ENCODE data around the gene ADAMTS20.
"Not testable (repeated sequence)": the region's sequence is repeated elsewhere in the genome, so short reads cannot be mapped to it uniquely, and the experiment has no call there.

Gene ADAMTS20

GRCh38 chr12:43361031-43361710 is 190.8 kb downstream of the ADAMTS20 start:
- DNase-seq, result no peak

DNA sequence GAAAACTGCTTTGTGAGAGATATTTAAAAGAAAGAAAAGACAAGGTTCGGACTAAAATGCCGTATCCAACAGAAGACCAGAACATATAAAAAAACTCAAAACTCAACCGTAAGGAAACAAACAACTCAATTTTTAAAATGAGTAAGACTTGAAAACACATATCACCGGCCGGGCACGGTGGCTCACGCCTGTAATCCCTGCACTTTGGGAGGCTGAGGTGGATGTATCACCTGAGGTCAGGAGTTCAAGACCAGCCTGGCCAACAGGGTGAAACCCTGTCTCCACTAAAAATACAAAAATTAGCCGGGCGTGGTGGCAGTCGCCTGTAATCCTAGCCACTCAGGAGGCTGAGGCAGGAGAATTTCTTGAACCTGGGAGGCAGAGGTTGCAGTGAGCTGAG is 192.0 kb downstream of the ADAMTS20 start:
- not testable (repeated sequence) for DNase-seq

DNA sequence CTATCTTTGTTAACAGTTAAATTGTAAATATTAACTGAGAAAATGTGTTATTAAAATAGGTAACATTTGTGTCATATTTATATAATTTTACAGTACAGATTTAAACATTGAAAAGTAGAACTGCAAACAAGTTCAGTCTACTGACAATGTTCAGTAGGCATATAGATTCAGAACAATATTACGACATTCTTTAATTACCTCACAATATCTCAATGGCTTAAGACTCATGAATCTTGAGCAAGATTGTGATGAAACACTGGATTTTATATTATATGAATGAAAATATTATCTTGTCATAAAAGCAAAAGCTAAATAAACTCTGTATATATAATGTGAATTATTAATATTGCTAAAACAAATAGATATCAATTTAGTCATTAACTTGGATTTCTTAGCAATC is 194.9 kb downstream of the ADAMTS20 start:
- DNase-seq, result no peak

DNA sequence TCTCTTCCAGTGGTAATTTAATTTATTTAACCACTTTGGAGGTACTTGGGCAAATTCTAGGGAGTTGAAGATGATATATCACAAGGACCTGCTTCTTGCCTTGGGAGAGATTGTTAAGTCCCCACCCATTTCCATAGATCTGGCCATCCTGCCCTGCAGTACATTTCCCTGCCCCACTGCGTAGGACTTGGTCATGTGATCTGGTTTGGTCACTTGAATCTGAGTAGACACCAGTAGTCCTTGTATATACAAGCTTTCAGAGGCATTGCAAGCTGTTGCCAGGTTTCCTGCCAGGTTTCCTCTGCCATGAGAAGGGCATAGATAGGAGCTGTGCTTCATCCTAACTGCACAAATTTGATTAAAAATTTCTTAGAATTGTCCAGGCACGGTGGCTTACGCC is 200.0 kb downstream of the ADAMTS20 start:
- no peak for DNase-seq

DNA sequence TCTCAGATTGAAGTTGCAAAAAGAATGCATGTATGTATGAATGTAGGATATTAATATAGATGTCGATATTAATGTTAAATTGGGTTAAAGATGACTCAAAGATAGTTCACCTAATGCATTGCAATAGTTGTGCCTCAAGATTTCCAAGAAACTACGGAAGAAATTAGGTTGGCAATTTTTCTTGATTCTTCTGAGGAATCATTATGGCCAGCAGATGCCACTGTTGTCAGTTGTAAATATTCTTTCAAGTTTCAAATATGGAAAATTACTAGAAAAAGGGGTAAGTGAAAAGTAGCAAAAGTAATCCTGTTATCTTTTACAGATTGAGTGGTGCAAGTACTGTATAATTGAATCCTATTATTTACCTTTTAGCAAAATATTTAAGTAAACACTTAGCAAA is 202.1 kb downstream of the ADAMTS20 start:
- DNase-seq, result no peak

- no peak for DNase-seq
These were observed 203.8 kb downstream of the ADAMTS20 start for GRCh38 chr12:43348221-43348620.

DNA sequence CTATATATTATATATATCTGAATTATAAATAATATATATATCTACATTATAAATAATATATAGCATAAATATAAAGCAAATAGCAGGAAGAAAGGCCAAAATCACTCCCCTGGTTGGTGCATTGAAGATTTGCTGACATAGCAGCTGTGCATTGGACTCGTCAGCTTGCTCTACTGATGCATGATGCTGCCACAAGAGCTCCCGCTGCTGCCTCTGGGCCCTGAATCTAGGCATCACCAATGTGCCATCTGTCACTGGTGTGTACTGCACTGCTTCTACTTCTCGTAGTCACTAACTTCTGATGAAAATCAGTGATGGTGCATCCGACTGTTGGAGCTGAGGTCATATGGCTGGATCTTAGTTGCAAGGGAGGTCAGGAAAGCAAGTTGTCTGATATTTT is 205.0 kb downstream of the ADAMTS20 start:
- no peak for DNase-seq

DNA sequence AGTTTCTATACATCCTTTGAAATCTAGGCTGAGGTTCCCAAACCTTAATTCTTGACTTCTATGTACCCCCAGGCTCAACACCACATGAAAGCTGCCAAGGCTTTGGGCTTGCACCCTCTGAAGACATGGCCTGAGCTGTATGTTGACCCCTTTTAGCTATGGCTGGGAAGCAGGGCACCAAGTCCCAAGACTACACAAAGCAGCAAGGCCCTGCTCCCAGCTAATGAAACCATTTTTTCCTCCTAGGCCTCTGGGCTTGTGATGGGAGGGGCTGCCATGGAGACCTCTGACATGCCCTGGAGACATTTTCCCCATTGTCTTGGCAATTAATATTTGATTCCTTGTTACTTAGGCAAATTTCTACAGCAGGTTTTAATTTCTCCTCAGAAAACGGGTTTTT is 207.0 kb downstream of the ADAMTS20 start:
- no peak for DNase-seq

- DNase-seq, result not testable (repeated sequence)
These were observed 210.2 kb downstream of the ADAMTS20 start for GRCh38 chr12:43341785-43342313.

DNA sequence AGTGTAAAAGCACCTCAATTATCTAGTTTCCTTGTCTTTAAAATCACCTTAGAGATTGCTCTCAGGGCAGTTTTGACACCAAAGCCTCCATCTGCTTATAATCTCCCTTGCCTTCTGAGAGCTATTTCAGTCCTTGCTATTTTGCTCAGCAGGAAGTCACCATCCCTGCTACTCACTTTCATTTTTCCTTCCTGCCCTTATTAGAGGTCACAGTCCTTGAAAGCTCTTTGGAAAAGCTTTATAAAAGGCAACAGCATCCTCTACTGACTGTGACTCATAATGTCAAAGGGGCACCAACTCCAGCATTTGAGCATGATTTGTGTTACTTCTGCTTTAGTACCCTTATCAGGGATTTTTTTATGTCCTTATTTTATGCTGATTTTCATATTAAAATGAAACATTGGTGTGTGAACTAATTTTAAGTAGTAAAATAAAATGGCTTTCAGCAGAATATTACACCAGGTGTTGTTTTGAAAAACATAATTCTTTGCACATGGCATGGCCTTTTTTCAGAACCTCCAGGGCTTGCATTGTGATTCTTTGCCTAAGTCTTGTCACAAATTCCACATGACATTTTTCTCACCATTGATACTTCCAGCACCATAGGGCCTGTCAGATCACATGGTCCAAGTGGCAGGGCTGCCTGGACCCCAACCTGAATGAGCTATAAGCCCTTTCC is 213.0 kb downstream of the ADAMTS20 start:
- no peak for DNase-seq

GRCh38 chr12:43337571-43338444 is 214.2 kb downstream of the ADAMTS20 start:
- no peak for DNase-seq

DNA sequence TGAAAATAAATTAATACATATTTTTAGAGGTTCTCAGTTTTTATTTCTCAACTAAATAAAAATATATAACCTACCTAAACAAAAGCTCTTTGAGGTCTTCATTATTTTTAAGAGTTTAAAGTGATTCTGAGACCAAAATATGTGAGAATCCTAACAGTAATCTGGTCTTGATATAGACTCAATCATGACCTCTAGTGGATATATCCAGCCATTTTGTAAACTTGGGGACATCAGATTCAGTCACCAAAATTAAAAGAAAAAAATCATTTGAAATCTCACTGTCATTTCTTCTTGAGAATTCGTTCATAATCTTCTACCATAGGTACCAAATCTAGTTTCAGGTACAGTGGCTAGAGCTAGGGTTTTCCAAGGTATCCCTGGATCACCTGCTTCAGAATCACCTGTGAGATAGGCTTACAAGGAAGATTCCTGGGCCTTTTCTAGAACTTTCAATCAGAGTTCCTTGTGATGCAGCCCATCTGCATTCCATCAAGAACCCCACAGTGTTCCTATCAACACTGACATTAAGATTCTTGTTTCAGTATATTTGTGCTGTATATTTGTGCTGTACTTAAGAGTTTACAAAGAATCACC is 214.9 kb downstream of the ADAMTS20 start:
- DNase-seq, result no peak

GRCh38 chr12:43333644-43334043 is 218.4 kb downstream of the ADAMTS20 start:
- no peak for DNase-seq

DNA sequence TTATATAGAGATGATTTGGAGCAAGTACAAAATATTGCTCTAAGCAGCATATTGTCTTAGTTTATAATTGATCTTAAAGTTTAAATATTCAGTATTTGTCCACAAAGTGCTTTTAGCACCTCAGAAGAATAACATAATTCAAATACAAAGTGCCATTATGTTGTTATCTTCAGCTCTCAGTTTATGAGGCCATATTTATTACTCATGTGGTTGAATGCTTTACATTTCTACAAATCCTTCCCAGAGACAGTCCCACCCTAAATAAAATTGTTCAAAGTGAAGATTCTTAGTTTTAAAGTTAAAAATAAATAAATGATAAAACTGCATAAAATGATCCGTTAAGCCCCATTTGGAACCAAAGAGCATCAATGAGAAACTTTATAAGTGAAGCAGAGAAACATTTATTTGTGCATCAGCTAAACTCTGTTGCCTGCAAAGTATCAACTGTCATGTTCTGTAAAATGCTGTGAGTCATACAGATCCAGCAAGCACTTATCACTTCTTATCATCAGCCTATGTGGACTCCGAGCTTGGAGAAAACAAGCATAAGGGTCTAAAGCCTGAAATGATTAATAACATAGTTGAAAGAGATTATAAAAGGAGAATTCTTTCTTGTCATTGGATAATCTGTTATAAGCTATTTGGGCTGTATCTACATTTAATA is 218.9 kb downstream of the ADAMTS20 start:
- no peak for DNase-seq

GRCh38 chr12:43331935-43332334 is 220.1 kb downstream of the ADAMTS20 start:
- DNase-seq, result no peak

- no peak for DNase-seq
These were observed 222.6 kb downstream of the ADAMTS20 start for GRCh38 chr12:43329375-43329774.

GRCh38 chr12:43325786-43326185 is 226.2 kb downstream of the ADAMTS20 start:
- DNase-seq, result no peak

DNA sequence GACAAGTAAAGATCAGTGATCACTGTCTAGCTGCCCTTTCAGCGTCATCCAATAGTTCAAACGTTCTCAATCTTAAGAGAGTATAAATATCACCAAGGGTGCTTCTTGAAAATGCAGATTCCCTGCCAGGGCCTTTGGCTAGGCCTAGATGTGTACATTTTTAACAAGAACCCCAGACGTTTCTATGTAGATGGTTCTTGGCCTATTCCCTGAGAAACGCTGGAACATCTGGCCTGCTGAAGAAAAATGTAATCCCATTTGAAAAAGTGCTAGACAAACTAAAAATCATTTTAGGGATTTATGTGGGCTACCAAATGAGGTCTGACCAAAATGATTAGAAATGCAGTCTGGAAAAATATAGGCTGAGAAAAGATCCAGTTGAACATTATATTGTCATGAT is 231.7 kb downstream of the ADAMTS20 start:
- DNase-seq, result no peak

- DNase-seq, result no peak
These were observed 234.0 kb downstream of the ADAMTS20 start for GRCh38 chr12:43318021-43318420.

GRCh38 chr12:43317156-43317555 is 234.8 kb downstream of the ADAMTS20 start:
- no peak for DNase-seq

DNA sequence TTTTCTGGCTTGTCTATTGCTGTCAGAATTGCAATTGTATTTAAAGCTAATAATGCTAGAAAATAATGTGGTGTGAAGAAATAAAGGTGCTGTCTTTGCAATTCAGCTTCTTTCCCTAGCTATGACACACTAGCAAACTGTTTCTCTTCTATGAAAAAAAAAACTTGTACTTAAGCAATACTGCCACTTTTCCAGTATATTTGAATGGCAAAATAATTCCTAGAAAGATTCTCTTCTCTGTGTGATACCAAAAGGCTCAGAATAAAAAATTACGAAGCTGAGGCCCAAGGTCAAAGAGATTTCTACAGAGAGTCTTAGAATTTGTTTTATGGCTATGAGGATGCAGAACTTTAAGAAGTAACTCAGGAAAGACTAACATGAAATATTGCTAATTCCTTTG is 235.5 kb downstream of the ADAMTS20 start:
- no peak for DNase-seq

GRCh38 chr12:43315961-43316360 is 236.0 kb downstream of the ADAMTS20 start:
- no peak for DNase-seq
